Esophagus squamous epithelium (tissue), 4 donors: Measurements from ENCODE around the gene SRGAP3.

Experiments
- POLR2A ChIP-seq, 4 donors: fragments of 450-650 bp; IDR thresholded peaks; one replicate each; pipeline ENCODE4 v1.6.1; 2017; ENCODE audit warnings: antibody characterized with exemption in 4 of 4, mild to moderate bottlenecking in 4 of 4, moderate library complexity in 3 of 4
- TF ChIP-seq, protein P1 (sequence below), 6 experiments: fragments of 450-650 bp in 4 of 6; fragments of 200-600 bp in 2 of 6; sonication (generic) in 2 of 6; IDR thresholded peaks; one replicate each; pipeline ENCODE4 v1.5.1; 2016 to 2019; ENCODE audit warnings: antibody characterized with exemption in 6 of 6, mild to moderate bottlenecking in 4 of 6, moderate library complexity in 4 of 6

DNA sequence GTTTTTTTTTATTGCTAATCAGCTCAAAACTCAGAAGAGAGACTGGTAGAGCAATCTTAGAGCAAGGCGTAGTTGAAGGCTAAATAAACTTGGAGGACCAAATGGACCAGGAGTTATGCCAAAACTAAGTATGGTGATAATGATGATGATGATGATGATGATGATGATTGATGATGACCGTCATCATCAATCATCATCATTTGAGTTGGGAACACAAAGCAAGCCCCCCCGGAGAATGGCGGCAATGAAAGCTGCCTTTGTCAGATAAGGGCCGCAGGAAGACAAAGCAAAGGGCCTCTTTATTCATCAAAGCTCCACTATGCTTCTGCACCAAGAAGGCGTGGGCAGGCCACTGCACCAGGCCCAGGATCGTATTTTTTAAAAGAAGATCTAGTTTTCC, 204.1 kb downstream of the SRGAP3 start:
- TF ChIP-seq, protein P1, sequence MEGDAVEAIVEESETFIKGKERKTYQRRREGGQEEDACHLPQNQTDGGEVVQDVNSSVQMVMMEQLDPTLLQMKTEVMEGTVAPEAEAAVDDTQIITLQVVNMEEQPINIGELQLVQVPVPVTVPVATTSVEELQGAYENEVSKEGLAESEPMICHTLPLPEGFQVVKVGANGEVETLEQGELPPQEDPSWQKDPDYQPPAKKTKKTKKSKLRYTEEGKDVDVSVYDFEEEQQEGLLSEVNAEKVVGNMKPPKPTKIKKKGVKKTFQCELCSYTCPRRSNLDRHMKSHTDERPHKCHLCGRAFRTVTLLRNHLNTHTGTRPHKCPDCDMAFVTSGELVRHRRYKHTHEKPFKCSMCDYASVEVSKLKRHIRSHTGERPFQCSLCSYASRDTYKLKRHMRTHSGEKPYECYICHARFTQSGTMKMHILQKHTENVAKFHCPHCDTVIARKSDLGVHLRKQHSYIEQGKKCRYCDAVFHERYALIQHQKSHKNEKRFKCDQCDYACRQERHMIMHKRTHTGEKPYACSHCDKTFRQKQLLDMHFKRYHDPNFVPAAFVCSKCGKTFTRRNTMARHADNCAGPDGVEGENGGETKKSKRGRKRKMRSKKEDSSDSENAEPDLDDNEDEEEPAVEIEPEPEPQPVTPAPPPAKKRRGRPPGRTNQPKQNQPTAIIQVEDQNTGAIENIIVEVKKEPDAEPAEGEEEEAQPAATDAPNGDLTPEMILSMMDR (IDR thresholded peaks at IDR 0.05), result no peak
- no peak for TF ChIP-seq POLR2A (IDR thresholded peaks at IDR 0.05)
